NT2/D1 (cell line): ENCODE measurements around the gene ELFN2.

ENCODE experiments used
- YY1 ChIP-seq: IDR thresholded peaks from 2 replicates; pipeline ENCODE4 v1.6.1; 2011; ENCODE audit not compliant: insufficient read length, insufficient read depth
- ZNF274 ChIP-seq: IDR thresholded peaks from 2 replicates; pipeline ENCODE4 v1.6.1; 2011; ENCODE audit warnings: mild to moderate bottlenecking, low read depth, low read length

DNA sequence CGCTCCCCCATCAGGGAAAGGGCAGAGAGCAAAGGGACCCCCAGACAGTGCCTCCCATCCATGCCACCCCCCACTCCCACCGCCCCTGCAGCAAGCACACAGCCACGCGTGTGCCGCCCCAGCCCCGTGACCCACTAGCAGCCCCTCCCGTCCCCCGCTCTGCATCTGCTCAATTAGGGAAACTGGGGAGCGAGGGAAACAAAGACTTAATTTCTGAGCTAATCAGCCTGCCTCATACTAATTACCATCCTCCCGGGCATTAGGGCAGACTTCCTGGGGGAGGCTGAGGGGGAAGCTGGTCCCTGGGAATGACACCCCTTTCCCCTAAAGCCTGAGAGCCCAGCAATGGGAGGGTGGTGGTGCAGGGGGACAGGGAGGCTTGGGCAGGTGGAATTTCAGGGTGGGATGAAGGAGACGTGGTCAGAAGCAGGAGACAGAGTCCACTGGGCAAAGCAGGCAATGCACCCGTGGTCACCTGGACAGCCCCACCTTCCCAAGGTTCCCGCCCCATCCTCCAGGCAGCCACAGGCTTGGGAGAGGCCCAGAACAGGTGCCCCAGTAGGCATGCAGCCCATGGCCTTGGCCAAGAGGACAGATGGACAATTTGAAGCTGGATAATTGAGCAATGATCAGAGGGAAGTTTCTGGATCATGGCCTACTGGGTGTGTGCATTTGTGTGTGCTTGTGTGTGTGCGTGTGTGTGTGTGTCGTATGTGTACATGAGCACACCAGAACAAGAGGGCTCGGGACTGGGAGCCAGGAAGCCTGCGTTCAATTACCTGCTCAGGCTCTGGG is 20.6 kb downstream of the ELFN2 start:
- TF ChIP-seq ZNF274 (no peak), YY1 (no peak)
